GM12878 (cell line): ENCODE data around the gene FFAR1. TPM values are rescaled to one million over a fixed set of nuclear protein-coding genes. Genes with fewer than 3 reads are reported as not detected.
A peak's percentile ranks its signal among the peaks of the same experiment; 100 is the strongest.

Experiments
- CEBPB ChIP-seq, 2 experiments: fragments of 150-350 bp in 1 of 2; IDR thresholded peaks; 2 replicates each; pipeline ENCODE4 v1.6.1; 2012 to 2014; ENCODE audit warnings: low read depth in 2 of 2, low read length in 2 of 2, borderline replicate concordance in 1 of 2, inconsistent platforms in 1 of 2
- CHD4 ChIP-seq: fragments of 200-600 bp; sonication (generic); IDR thresholded peaks from 2 replicates; pipeline ENCODE4 v1.6.1; 2016; ENCODE audit warnings: mild to moderate bottlenecking
- CREB1 ChIP-seq: IDR thresholded peaks from 2 replicates; pipeline ENCODE4 v1.6.1; 2012; ENCODE audit warnings: low read depth, mild to moderate bottlenecking, inconsistent platforms
- E2F8 ChIP-seq: fragments of 450-650 bp; IDR thresholded peaks from 2 replicates; pipeline ENCODE4 v1.6.1; 2018; ENCODE audit warnings: mild to moderate bottlenecking, low read depth, moderate library complexity; ENCODE audit not compliant: partially characterized antibody
- EZH2 ChIP-seq: IDR thresholded peaks from 2 replicates; pipeline ENCODE4 v1.6.1; 2012; ENCODE audit warnings: low read depth, mild to moderate bottlenecking, control low read depth, inconsistent platforms, low read length, borderline replicate concordance; ENCODE audit not compliant: control insufficient read depth
- HDAC2 ChIP-seq: fragments of 200-600 bp; sonication (generic); IDR thresholded peaks from 2 replicates; pipeline ENCODE4 v1.6.1; 2017
- HDAC6 ChIP-seq: fragments of 200-600 bp; sonication (generic); IDR thresholded peaks from one replicate; pipeline ENCODE4 v1.8.0; 2017; ENCODE audit warnings: antibody characterized with exemption; ENCODE audit not compliant: unreplicated experiment
- HDGF ChIP-seq: fragments of 450-650 bp; IDR thresholded peaks from 2 replicates; pipeline ENCODE4 v1.6.1; 2016; ENCODE audit warnings: antibody characterized with exemption
- KDM1A ChIP-seq: fragments of 200-600 bp; sonication (generic); IDR thresholded peaks from 2 replicates; pipeline ENCODE4 v1.6.1; 2016; ENCODE audit warnings: borderline replicate concordance
- MYB ChIP-seq: fragments of 150-350 bp; IDR thresholded peaks from 2 replicates; pipeline ENCODE4 v1.6.1; 2014; ENCODE audit warnings: mild to moderate bottlenecking, low read depth, low read length, borderline replicate concordance
- NBN ChIP-seq: fragments of 450-650 bp; IDR thresholded peaks from 2 replicates; pipeline ENCODE4 v1.6.1; 2016
- NR2C2 ChIP-seq: IDR thresholded peaks from 2 replicates; pipeline ENCODE4 v1.6.1; 2011; ENCODE audit warnings: borderline replicate concordance, low read depth; ENCODE audit not compliant: control insufficient read depth, insufficient read length
- NRF1 ChIP-seq: conservative IDR thresholded peaks from 2 replicates; pipeline ENCODE4 v1.6.1; 2011; ENCODE audit warnings: mild to moderate bottlenecking, low read depth, low read length, improper control_type of control experiment
- PML ChIP-seq: IDR thresholded peaks from 2 replicates; pipeline ENCODE4 v1.6.1; 2012; ENCODE audit warnings: low read length, inconsistent platforms
- POLR2A ChIP-seq: IDR thresholded peaks from 2 replicates; pipeline ENCODE4 v1.6.1; 2011; ENCODE audit warnings: low read depth, mild to moderate bottlenecking, low read length
- SKIL ChIP-seq: fragments of 450-650 bp; IDR thresholded peaks from 2 replicates; pipeline ENCODE4 v1.6.1; 2017; ENCODE audit warnings: mild to moderate bottlenecking, low read depth, inconsistent platforms; ENCODE audit not compliant: poor library complexity, severe bottlenecking
- SPI1 ChIP-seq: IDR thresholded peaks from 2 replicates; pipeline ENCODE4 v1.6.1; 2011; ENCODE audit warnings: low read depth, mild to moderate bottlenecking, low read length, moderate library complexity, borderline replicate concordance; ENCODE audit not compliant: insufficient read depth
- TCF3 ChIP-seq: IDR thresholded peaks from 2 replicates; pipeline ENCODE4 v1.6.1; 2012; ENCODE audit warnings: low read depth, mild to moderate bottlenecking, low read length, borderline replicate concordance; ENCODE audit not compliant: insufficient read depth
- YBX1 ChIP-seq: fragments of 450-650 bp; IDR thresholded peaks from 2 replicates; pipeline ENCODE4 v1.6.1; 2016; ENCODE audit warnings: antibody characterized with exemption
- ZNF274 ChIP-seq: IDR thresholded peaks from one replicate; pipeline ENCODE4 v1.8.0; 2011; ENCODE audit not compliant: insufficient read length, insufficient read depth
- ZNF687 ChIP-seq: fragments of 450-650 bp; IDR thresholded peaks from 2 replicates; pipeline ENCODE4 v1.6.1; 2017; ENCODE audit warnings: mild to moderate bottlenecking, moderate library complexity
- polyA plus RNA-seq, 11 experiments: library from polyadenylated mRNA; depleted of rRNA in 4 of 11; unstranded in 6 of 11; stranded (reverse) in 5 of 11; fragments of >200 nt; fragmentation: Nextera tagmentation in 4 of 11; fragmentation: Illumina TruSeq in 1 of 11; extraction: Ambion mirVana in 4 of 11; extraction: Trizol in 1 of 11; gene quantifications; 1 replicate in 1 of 11; 2 replicates in 10 of 11; pipeline versions ENCODE4 v1.2.1 to v1.2.3, GENCODE V29; 2011 to 2016; ENCODE audit warnings: inconsistent platforms in 2 of 11, missing spikeins in 2 of 11, low read depth in 1 of 11
- total RNA-seq, 4 experiments: library from RNA; depleted of rRNA in 3 of 4; stranded (reverse); fragments of >200 nt in 3 of 4; fragmentation: Illumina TruSeq in 1 of 4; extraction: Trizol in 1 of 4; gene quantifications; 2 replicates each; pipeline versions ENCODE4 v1.2.1 to v1.2.3, GENCODE V29; 2013 to 2021

The FFAR1 gene
- total and polyA plus RNA-seq, 10 of the 15 experiments (the other 5 are each of a cell fraction or from before 2014, with no cell fraction given), result 0.05 to 0.62 (median 0.14) TPM; not detected in 2

GRCh38 chr19:35320065-35320713 lies 27.5 kb upstream of the FFAR1 start (continued):
- TF ChIP-seq SKIL (no peak), HDGF (no peak), CHD4 (no peak), POLR2A (no peak), CREB1 (no peak), TCF3 (no peak), NR2C2 (no peak), YBX1 (no peak), E2F8 (no peak), HDAC6 (no peak), PML (no peak), NRF1 (no peak), CEBPB (IDR thresholded peaks at IDR 0.05; ENCODE audit: borderline replicate concordance in 1 of 2, low read depth in 2 of 2, low read length in 2 of 2) (no peak), ZNF274 (no peak), KDM1A (no peak), HDAC2 (no peak), EZH2 (no peak), ZNF687 (peak; percentile 47; the same call in 1 of the 2 replicates), SPI1 (0 out of 2 replicates have a peak, but pooled peaks have one; percentile 5), MYB (no peak), NBN (no peak)
